DMS79 treated with DMSO at 0.1 percent for 48 hours (cell line): ENCODE data around the gene EME2.
"Not testable (repeated sequence)": the region's sequence is repeated elsewhere in the genome, so short reads cannot be mapped to it uniquely, and the experiment has no call there.

Experiments
- DNase-seq: peaks from one replicate; lab custom pipeline; 2025; lab: John Stamatoyannopoulos, UW

EME2 gene, protein sequence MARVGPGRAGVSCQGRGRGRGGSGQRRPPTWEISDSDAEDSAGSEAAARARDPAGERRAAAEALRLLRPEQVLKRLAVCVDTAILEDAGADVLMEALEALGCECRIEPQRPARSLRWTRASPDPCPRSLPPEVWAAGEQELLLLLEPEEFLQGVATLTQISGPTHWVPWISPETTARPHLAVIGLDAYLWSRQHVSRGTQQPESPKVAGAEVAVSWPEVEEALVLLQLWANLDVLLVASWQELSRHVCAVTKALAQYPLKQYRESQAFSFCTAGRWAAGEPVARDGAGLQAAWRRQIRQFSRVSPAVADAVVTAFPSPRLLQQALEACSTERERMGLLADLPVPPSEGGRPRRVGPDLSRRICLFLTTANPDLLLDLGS

DNA sequence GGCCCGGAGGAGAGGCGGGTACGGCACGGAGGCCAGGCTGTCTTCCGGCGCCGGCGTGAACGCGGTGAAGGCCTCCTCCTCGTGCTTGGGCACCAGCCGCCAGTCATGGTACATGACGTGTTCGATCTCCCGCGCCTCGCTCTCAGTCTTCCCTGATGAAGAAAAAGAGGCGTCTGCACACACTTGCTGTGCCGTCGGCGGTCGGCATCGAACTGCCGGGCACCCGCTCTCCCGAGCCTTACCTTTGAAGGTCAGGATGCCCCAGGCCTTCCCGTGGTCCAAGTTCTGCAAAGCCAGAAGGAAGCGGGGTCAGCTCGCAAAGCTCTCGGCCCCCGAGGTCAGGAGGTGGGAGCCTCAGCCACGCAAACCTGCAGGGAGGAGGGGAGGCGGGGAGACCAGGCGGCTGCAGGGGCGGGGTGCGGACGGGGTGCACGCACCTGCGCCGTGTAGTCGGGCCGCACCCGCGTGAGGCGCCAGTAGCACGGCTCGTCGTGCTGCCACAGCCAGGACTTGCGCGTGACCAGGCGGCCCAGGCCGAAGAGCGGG, at the start of gene EME2:
TSS of gene EME2 (plus strand) at position 449 of the 546 bp plus-strand sequence. CDS start 418 bp downstream, outside the sequence.
- DNase-seq: no peak

DNA sequence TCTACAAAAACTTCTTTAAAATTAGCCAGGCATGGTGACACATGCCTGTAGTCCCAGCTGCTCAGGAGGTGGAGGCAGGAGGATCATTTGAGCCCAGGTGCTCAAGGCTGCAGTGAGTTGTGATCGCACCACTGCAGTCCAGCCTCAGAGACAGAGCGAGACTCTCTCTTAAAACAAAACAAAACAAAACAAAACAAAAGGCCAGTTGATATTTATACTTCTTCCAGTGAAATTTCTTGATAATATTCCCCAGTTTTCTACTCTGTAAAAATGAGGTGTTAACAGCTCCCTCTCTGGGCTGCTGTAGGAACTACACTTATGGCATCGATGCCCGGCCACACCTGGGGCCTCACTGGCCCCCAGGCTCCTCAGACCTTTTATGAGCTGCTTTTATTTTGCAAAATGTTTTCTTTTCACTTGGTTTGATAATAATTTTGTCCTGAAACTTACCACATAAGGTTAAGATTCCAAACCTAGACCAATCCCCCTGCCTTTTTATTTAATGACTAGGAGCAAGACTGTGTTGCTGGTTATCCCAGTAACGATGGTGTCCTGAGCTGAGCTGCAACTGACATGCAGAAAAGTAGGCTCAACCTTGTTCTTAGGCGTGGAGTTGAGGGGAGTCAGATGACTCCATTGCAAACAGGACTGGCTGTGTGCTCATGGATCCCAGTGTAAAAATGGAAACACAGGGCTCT, 49.0 kb upstream of the EME2 start:
- no peak for DNase-seq

DNA sequence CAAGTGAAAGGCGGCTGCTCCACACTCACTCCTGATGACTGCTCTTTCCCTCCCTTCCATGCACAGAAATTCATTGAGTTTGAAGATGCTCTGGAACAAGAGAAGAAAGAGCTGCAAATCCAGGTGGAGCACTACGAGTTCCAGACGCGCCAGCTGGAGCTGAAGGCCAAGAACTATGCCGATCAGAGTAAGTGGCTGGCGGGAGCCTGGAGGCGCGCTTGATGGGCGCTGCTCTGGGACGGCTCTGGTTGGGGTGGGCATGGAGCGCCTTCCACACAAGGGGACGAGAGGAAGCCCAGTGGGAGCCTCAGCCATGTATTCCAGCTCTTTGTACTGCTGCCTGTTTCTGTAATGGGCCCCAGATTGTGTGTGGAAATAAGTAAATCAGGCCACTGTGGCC, 48.1 kb upstream of the EME2 start:
- no peak for DNase-seq

DNA sequence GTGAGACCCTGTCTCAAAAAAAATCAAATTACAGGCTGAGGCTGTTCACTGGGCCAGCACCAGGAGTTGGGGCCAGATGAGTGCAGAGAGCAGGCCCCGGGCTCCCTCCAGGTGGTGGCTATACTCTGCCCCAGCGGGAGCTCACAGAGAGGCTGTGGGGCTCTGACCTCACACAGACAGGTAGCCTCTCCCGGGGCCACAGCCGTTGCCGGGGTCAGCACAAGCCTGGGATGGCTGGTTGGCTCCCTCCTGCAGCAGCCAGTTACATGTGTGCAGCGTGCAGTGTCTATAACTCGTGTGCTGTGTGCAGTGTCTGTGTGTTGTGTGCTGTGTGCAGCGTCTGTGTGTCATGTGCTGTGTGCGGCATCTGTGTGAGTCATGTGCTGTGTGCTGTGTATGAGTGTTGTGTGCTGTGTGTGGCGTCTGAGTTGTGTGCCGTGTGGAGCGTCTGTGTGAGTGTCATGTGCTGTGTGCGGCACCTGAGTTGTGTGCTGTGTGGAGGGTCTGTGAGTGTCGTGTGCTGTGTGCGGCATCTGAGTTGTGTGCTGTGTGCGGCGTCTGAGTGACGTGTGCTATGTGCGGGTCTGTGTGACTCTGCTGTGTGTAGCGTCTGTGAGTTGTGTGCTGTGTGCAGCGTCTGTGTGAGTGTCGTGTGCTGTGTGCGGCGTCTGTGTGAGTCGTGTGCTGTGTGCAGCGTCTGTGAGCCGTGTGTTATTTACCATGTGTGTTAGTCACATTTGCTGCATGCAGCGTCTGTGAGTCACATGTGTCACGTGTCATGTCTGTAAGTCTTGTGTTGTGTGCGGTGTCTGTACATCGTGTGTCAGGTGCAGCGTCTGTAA, 45.7 kb upstream of the EME2 start:
- DNase-seq: no peak

DNA sequence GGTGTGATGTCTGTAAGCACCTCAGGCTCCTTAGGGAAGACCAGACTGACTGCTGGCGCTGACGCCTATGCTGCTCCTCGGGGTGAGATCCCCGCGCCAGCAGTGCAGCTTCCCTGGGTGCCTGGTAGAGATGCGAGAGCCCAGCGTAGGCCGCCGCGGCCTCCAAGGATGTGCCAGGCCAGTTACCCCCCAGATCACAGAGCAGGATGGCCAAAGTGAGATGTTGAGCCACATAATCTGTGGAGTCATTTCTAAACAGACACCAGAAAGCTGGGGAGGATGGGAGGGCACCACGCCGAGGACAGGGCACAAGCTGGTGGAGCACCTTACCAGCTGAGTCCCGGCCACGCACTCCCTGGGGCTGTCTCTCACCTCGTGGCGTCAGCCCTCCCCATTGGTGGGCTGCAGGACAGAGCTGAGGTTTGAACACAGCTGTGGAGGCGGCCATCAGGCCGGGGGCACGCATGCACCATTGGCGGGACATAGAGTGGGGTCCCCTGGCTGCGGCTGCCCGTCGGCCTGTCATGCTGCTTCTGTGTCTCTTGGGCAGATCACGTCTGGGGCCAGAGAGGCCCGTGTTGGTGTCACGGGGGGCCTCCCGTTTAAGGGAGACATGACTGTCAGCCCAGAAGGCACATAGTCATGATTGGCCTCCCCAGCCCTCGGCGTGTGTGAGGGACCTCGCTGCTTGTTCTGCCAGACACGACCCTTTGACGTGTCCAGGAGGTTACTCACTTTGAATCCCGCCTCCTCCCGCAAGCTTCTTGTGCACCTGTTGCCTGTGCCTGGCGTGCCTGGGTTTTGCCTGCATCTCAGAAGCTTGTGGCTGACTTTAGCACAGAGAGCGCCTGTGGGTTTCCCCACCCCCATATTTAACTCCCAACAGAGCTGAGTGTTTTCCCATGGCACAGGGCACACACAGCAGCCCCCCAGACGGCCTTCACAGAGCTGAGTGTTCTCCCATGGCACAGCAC, 44.7 kb upstream of the EME2 start:
- DNase-seq: no peak

DNA sequence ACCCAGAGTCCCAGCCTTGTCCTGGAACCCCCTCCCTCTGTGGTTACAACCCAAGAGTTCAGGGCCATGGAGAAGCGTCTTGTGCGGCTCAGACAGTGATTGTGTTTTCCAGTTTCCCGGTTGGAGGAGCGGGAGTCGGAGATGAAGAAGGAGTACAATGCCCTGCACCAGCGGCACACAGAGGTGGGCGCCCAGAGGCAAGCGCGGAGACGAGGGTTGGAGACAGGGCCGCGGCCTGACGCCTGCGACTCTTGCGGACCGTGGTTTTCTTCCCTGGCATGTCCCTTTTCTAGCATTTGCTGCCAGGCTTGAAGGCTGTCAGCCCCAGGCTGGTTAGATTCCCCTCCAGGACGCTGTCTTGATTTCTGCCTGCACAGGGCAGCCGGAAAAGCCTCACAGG, 43.6 kb upstream of the EME2 start:
- DNase-seq: no peak

DNA sequence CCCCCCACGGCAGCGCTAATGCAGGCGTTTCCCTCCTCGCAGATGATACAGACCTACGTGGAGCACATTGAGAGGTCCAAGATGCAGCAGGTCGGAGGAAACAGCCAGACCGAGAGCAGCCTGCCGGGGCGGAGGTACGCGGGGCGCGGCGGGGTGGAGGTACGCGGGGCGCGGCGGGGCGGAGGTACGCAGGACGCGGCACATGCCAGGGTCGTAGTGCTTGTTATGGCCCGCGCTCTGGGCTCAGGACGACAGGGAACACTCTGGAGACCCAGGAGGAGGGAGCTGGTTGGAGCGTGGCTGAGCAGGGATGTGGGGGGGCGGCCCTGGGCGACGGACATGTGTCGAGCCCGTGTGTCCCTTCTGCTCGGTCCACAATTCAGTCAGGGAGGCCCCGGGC, 43.2 kb upstream of the EME2 start:
- no peak for DNase-seq

DNA sequence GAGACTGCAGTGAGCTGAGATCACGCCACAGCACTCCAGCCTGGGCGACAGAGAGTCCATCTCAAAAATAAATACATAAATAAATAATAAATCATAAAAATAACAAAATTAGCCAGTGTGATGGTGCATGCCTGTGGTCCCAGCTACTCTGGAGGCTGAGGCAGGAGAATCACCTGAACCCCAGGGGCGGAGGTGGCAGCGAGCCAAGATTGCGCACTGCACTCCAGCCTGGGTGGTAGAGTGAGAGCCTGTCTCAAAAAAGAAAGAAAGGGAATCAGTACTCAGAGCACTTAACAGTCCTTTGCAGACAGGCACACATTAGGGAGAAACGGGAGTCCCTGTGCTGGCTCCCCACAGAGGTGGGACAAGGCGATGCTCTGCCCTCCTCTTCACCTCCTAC, 41.5 kb upstream of the EME2 start:
- DNase-seq: peak; percentile 8

DNA sequence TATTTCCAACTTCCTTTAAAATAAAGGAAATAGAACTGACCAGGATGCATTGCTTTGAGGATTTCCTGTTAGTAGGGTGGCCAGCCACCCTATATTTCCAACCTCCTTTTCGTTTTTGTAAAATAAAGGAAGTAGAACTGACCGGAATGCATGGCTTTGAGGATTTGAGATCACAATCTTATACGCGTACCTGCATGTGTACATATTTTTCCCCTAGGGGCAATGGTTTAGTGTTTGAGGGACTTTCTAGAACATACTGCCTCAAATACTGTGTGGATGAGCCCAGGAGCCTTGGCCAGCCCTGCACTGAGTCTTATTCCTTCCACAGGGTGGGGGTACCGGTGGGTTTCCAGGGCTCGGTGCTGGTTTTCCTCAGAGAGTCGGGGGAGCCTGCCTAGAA, 41.0 kb upstream of the EME2 start:
- no peak for DNase-seq

DNA sequence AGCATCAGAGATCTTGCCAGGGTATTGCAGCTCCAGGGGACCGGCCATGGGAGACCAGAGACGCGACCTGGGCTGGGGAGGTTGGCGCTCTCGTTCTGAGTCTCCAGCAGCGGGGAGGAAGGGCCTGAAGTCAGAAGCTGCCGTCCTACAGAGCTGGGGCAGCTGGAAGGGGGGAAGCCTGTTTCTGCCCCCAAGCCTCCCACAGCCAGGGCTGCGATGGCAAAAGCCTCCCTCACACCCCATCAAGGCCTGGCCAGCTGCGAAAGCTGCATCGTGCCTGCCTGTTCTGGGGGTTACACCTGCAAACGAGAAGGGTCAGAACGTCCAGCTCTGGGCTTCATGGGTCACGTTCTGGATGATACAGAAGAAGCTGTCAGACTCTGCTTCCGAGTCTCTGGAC, 40.5 kb upstream of the EME2 start:
- DNase-seq: no peak

DNA sequence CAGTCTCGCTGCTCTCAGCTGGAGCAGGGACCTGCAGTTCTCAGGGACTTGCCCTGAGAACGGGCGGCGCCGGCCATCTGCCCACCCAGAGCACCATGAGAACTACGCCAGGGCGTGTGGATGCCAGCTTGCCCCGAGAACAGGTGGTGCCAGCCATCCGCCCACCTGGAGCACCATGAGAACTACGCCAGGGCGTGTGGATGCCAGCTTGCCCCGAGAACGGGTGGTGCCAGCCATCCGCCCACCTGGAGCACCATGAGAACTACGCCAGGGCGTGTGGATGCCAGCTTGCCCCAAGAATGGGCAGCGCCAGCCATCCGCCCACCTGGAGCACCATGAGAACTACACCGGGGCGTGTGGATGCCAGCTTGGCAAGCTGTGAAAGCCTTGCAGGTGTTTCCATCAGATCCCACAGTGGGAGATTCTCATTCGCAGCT, 40.0 kb upstream of the EME2 start:
- not testable (repeated sequence) for DNase-seq

DNA sequence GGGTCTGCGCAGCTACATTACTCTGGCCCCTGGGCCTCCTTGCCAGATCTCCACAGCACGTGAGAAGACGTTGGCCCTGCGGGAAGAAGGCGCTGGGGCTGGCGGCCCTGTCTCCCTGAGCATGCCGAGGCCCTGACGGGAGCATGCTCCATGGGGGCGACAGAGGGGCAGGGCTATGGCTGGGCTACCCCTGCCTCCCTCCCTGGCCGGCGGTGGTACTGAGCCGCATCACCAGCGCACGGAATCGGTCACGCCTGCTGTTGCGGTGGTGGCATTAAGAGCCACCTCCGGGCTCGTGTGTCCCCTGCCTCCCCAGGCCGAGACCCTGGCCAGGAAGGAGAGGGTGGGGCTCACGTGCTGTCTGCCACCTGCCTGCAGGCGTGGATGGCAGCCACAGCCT, 38.5 kb upstream of the EME2 start:
- DNase-seq: no peak

DNA sequence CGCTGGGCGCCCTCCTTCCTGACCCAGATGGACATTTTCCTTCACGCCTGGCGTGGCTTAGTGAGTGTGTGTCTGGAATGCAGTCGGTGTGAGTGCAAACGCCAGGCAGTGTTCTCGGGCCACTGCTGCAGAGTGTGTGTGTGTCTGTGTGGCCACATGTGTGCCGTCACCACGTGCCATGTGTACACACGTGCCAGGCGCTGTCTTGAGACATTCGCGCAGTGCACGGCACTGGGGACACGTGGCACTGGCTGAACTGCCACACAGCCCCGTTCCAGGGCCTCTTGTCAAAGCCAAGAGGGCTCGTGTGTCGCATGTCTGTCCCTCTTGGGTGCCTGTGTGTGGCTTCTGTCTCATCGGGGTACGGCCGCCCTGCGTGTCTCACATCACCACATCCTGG, 37.8 kb upstream of the EME2 start:
- DNase-seq: no peak

DNA sequence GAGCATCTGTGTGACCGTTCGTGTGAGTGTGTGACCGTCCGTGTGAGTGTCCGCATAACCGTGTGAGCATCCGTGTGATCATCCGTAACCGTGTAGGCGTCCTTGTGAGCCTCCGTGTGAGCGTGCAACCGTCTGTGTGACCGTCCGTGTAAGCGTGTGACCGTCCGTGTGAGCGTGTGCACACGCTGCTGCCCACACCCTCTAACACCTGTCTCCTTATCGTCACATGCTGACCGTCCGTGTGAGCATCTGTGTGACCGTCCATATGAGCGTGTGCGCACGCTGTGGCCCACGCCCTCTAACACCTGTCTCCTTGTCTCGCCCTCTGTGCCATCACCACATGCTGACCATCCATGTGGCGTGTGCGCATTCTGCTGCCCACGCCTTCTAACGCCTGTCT, 32.4 kb upstream of the EME2 start:
- no peak for DNase-seq

DNA sequence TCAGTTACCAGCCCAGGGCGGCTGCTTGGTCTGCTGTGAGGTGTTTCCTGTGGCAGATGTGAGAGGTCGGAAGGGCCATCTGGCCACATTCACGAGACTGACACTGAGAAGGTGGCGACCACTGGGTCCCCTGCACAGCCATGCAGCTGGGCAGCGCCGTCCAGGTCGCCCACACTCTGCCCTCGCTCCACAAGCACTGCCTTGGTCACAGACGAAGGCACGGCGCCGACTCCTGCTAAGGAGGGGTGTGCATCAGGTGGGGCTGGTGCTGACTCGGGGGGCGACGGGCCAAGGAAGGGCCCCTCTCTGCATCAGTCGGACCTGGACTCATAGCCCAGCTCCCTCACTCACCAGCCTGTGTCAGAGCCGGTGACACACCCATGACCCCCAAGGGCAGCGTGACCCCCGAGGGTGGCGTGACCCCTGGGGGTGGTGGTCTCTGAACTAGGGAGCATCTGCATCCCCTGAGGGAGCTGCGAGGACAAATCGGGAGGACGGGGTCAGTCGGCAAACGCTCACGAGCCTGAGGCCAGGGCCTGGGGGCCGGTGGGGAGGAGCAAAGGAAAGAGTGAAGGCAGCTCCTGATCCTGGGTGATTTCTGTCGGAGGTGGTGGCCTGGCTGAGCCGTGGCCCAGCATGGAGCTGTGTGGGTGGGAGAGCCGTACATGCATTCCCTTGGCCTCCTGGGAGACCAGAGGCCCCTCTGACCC, 31.7 kb upstream of the EME2 start:
- no peak for DNase-seq

DNA sequence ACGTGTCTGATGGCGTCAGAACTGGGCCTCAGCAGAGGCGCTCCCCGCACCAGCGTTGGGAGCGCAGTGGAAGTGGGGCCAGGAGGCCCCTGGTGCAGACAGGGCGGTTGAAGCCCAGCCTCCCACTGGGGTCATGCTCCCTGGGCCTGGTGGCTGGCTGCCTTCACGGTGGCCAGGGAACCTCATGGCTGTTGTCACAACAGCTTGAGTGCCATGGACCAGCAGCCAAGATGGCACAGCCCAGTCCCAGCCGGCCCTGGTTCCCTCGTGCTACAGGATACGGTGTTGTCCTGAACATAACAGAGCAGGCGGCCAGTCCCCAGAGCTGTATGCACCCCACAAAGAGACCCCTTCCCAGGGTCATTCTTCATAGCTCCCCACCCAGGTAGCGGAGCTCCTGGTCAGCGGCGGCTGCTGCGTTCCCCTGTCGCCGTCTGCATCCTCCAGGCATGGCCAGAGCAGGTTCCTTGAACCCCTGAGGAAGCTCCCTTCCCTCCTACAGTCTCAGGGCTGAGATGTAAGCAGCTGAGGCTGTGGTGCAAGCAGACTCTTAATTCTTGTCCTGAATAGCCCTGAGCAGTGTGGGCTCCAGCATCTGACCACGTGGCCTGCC, 31.0 kb upstream of the EME2 start:
- no peak for DNase-seq

DNA sequence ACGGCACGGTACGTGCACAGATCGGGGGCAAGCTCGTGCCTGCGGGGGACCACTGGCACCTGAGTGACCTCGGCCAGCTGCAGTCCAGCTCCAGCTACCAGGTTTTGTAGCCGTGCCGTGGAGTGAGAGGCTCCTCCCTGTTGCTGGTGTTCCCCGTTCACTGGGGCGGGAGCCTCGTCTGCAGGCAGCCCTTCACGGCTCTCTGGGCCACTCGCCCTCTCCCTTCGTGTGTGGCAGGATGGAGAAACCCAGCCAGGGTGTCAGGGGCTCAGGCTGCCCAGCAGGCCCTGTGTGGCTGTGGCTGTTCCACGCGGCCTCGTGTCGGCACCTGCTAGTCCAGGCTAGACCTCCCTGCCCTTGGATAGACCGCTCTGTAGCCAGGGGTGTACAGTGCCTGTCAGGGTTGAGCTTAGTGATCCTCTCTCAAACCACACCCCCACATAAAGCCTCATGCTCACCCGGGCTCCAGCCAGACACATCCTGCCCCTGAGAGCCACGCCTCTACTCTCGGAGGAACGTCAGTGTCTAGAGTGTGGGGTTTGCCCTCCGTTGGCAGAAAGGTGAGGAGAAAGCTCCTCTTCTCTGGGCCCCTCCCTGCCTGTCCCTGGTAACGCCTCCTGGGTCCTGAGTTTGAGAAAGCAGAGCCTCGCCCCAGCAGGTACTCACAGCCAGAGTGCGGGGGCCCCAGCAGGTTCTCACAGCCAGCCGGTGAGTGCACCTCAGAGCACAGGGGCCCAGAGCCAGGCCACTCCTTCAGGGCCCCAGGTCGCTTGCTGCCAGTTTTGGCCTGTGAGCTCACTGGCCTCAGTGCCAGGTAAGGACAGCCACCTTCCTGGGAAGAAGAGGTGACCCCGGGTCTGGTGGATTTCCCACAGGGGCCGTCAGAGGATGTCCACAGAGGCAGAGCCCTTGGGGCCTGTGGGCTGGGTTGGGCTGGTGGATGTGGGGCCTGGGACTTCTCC, 29.0 kb upstream of the EME2 start:
- no peak for DNase-seq

DNA sequence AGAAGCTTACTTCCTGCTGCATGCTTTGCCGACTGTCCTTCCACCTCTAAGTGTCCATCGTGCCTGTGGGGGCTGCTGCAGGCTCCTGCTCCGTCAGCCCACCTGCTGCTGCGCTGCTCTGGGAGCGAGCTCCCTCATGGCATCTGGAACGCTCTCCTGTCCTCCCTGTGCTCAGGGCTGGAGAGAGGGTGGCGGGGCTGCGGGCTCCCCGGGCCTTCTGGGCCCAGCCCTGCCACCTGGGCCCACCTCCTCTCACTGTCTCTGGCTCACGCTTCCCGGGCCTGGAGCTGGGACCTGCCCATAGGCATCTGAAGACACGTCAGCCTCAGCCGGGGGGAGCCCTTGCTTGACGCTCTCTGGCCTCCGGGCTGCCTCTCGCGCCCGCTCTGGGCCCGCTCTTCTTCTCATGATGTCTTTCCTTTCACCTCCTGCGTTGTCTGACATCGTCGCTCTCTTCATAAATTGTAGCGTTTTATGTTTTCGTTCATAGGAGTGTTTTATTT, 28.2 kb upstream of the EME2 start:
- DNase-seq: no peak
